ENCODE data around the gene DOCK6.

Gene DOCK6

DNA sequence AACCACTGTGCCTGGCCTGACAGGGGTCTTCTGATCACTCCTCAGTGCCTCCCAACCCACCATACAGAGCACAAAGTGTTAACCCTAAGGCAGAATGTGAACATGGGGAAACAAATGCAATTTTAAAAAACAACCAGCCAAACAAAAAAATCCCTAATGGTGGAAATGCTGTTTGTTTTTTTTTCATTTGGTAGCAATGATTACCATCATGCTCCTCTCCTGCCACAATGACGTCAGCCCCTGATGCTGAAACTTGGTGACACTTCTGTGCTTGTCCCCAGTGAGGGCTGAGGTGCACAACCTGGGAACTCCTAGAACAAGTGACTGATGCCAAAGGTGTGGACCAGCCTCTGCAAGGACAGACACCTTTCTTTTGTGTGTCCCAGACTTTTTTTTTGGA lies 29.7 kb upstream of the DOCK6 start:
- TF ChIP-seq POLR2AphosphoS5 (IDR thresholded peaks at IDR 0.05; ENCODE audit: low read depth, low read length), result no peak
- no peak for TF ChIP-seq TAF1 (IDR thresholded peaks at IDR 0.05; ENCODE audit: borderline replicate concordance, insufficient read depth, low read length)
- TF ChIP-seq, protein P1, sequence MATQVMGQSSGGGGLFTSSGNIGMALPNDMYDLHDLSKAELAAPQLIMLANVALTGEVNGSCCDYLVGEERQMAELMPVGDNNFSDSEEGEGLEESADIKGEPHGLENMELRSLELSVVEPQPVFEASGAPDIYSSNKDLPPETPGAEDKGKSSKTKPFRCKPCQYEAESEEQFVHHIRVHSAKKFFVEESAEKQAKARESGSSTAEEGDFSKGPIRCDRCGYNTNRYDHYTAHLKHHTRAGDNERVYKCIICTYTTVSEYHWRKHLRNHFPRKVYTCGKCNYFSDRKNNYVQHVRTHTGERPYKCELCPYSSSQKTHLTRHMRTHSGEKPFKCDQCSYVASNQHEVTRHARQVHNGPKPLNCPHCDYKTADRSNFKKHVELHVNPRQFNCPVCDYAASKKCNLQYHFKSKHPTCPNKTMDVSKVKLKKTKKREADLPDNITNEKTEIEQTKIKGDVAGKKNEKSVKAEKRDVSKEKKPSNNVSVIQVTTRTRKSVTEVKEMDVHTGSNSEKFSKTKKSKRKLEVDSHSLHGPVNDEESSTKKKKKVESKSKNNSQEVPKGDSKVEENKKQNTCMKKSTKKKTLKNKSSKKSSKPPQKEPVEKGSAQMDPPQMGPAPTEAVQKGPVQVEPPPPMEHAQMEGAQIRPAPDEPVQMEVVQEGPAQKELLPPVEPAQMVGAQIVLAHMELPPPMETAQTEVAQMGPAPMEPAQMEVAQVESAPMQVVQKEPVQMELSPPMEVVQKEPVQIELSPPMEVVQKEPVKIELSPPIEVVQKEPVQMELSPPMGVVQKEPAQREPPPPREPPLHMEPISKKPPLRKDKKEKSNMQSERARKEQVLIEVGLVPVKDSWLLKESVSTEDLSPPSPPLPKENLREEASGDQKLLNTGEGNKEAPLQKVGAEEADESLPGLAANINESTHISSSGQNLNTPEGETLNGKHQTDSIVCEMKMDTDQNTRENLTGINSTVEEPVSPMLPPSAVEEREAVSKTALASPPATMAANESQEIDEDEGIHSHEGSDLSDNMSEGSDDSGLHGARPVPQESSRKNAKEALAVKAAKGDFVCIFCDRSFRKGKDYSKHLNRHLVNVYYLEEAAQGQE (IDR thresholded peaks at IDR 0.05; ENCODE audit: insufficient read depth in 1 of 2, low read depth in 2 of 2, low read length in 2 of 2), result no peak
- no peak for TF ChIP-seq SIN3A (IDR thresholded peaks at IDR 0.05; ENCODE audit: borderline replicate concordance, insufficient read depth, low read length)
- no peak for TF ChIP-seq FOXP2 (optimal IDR thresholded peaks at IDR 0.05; ENCODE audit: borderline replicate concordance, extremely low read depth, extremely low read length, insufficient read depth)

DNA sequence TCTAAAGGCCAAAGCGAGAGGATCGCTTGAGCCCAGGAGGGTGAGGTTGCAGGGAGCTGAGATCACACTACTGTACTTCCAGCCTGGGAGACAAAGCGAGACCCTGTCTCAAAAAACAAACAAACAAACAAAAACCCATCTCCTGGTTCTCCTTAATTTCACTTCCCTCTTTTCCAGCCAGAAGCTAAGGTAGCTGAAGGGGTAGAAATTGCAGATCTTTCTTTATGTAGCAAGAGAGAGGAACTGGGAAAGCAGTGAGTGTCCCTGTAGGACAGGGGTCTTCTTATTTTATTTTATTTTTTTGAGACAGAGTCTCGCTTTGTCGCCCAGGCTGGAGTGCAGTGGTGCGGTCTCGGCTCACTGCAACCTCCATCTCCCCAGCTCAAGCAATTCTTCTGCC lies 29.1 kb upstream of the DOCK6 start:
- TF ChIP-seq, protein P1 (IDR thresholded peaks at IDR 0.05; ENCODE audit: insufficient read depth in 1 of 2, low read depth in 2 of 2, low read length in 2 of 2), result no peak
- no peak for TF ChIP-seq SIN3A (IDR thresholded peaks at IDR 0.05; ENCODE audit: borderline replicate concordance, insufficient read depth, low read length)
- TF ChIP-seq TAF1 (IDR thresholded peaks at IDR 0.05; ENCODE audit: borderline replicate concordance, insufficient read depth, low read length), result no peak
- TF ChIP-seq FOXP2 (optimal IDR thresholded peaks at IDR 0.05; ENCODE audit: borderline replicate concordance, extremely low read depth, extremely low read length, insufficient read depth), result no peak
- TF ChIP-seq POLR2AphosphoS5 (IDR thresholded peaks at IDR 0.05; ENCODE audit: low read depth, low read length), result no peak

DNA sequence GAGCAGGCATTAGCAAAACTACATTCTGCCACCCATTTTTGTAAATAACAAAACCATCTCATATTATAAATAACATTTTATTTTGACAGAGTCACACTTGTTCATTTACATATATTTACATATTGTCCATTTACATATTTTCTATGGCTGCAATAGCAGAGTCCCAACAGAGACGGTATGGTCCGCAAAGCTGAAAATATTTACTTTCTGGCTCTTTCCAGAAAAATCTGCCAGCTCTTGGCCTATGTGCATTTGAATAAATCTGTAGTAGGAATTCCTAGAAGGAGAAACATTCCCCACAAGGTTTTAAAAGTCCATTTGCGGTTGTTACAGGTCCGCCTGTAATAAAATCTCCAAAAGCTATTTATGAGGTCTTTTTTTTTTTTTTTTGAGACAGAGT lies 27.9 kb upstream of the DOCK6 start:
- TF ChIP-seq SIN3A (IDR thresholded peaks at IDR 0.05; ENCODE audit: borderline replicate concordance, insufficient read depth, low read length) (no peak), TAF1 (IDR thresholded peaks at IDR 0.05; ENCODE audit: borderline replicate concordance, insufficient read depth, low read length) (no peak), FOXP2 (optimal IDR thresholded peaks at IDR 0.05; ENCODE audit: borderline replicate concordance, extremely low read depth, extremely low read length, insufficient read depth) (no peak), POLR2AphosphoS5 (IDR thresholded peaks at IDR 0.05; ENCODE audit: low read depth, low read length) (no peak)
- TF ChIP-seq, protein P1 (IDR thresholded peaks at IDR 0.05; ENCODE audit: insufficient read depth in 1 of 2, low read depth in 2 of 2, low read length in 2 of 2), result no peak

DNA sequence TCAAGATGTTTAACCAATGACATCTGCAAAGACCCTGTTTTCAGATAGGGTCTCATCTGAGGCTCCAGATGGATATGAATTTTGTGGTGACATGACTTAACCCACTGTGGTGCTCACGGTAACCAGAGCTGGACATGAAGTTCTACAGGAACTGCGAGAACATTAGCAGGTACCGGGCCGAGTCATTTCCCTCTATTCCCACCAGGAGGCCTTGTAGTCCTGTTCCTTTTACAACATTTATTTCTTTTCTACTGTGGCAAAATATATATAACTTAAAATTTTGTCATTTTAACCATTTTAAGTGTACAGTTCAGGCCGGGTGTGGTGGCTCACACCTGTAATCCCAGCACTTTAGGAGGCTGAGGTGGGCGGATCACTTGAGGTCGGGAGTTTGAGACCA lies 26.0 kb upstream of the DOCK6 start:
- TF ChIP-seq SIN3A (IDR thresholded peaks at IDR 0.05; ENCODE audit: borderline replicate concordance, insufficient read depth, low read length) (no peak), POLR2AphosphoS5 (IDR thresholded peaks at IDR 0.05; ENCODE audit: low read depth, low read length) (no peak), FOXP2 (optimal IDR thresholded peaks at IDR 0.05; ENCODE audit: borderline replicate concordance, extremely low read depth, extremely low read length, insufficient read depth) (no peak), TAF1 (IDR thresholded peaks at IDR 0.05; ENCODE audit: borderline replicate concordance, insufficient read depth, low read length) (no peak)
- TF ChIP-seq, protein P1 (IDR thresholded peaks at IDR 0.05; ENCODE audit: insufficient read depth in 1 of 2, low read depth in 2 of 2, low read length in 2 of 2), result no peak
